Skin epidermis (tissue), 12 donors: ENCODE data around the gene CELF4.
A peak's percentile ranks its signal among the peaks of the same experiment; 100 is the strongest.

ENCODE experiments used
- H3K27ac ChIP-seq, 21 experiments: fragments of 200-600 bp; sonication (generic) in 11 of 21; one replicate each; pipeline ENCODE4 v1.5.0; 2020; ENCODE audit warnings: mild to moderate bottlenecking in 3 of 21, inconsistent platforms in 2 of 21, moderate library complexity in 2 of 21
- H3K4me3 ChIP-seq, 7 experiments: fragments of 200-600 bp; sonication (generic) in 2 of 7; one replicate each; pipeline ENCODE4 v1.5.0; 2020; ENCODE audit warnings: inconsistent platforms in 2 of 7, mild to moderate bottlenecking in 2 of 7, moderate library complexity in 1 of 7

The CELF4 gene

DNA sequence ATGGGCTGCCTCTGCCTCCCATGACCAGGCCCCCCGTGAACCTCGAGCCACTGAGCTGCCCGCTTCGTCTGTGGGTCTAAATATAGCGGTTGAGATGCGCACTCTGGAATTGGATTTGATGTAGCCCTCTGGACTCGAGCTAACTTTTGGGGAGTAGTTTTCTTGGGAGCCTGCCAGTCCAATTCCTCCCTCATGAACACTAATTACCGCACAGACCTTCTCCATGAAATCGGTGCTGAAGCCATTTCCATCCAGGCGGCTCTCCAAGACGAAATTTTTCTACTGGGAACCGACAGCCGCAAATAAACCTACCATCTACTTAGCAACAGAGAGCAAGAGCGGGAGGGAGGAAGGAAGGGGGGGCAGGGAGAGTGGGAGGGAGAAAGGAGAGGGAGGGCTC lies 63.6 kb downstream of the CELF4 start:
- H3K27ac ChIP-seq, result no peak overlapping the region
- H3K4me3 ChIP-seq, result no peak overlapping the region

DNA sequence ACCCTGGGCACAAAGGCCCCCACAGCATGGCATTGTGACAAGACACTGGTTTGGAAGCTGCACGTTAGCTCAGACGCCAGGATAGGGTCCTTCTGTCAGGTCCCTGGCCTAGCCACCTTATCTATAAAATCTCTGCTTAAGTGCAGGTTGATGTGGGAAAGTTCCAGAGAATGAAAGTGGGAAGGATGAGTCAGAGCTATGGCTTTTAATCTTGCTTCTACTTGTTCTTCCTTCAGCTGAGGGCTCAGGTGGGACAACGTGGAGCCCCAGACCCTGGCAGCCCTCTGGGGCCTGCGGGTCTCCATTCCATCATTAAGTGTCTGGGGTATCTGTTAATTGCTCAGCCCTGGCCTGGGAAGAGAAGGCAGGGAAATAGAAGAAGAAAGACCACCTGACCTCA lies 64.5 kb downstream of the CELF4 start:
- H3K4me3 ChIP-seq, result no peak overlapping the region
- no peak overlapping the region for H3K27ac ChIP-seq

DNA sequence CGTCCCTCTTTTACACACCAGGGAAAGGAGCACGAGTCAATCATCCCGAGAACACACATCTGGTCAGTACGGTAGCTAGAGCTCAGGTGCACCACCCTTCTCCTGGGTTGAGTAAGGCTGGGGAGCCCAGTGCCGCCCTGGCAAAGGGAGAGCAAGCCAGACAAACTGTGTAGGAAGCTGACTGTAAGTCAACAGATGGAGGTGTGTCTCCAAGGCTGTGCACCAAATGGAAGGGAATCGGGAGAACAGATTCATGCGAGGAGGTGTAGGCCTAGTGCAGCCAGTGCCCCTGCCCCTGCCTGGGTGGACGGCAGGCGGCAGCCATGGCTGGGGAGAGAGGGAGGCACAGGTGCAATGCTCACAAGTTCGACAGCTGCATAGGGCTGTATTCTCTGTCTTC lies 65.7 kb downstream of the CELF4 start:
- Histone ChIP-seq H3K4me3 (no peak overlapping the region), H3K27ac (no peak overlapping the region)

DNA sequence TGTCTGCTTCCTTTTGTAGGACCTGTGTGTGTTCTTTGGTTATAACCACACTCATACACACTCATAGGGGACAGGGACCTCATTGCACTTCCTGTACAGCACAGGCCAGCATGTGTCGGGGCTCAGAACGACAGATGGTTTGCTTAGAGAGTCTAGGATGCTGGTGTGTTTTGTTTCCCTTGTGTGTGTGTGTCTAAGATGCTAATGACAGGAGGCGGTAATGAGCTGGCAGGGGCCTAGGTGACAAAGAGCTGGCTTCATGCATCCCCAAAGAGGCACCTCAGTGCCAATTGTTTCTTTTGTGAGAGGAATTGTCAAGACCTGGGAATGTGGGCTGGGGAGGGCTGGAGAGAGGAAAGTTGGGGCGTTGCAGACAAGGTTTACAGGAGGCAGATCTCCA lies 66.6 kb downstream of the CELF4 start:
- H3K27ac ChIP-seq, result no peak overlapping the region
- H3K4me3 ChIP-seq, result no peak overlapping the region

DNA sequence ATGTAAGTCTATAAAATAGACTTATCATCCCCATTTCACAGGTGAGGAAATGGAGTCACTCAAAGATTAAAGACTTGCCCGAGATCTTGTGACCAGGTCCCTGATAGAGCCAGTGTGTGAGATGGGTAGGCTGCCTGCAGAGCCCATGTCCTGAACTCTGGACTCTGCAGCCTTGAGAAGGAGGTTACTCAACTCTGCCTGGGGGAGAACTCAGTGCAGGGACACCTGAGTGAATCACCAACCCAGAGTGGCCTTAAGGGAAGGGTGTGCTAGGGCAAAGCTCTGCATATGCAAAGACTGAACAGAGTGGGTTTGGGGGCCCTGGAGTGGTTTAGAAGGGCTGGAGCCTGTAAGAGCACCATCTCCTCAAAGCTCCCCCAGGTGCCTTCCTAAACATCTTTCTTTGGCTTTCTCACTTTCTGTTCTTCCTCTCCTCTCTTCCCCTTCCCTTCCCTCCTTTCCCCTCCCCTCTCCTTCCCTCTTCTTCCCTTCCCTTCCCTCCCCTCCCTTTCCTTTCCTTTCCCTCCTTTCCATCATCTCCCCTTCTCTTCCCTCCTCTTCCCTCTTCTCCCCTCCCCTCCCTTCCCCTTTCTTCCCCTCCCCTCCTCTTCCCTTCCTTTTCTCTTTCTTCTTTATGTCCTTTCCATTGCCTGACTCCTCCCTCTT lies 67.6 kb downstream of the CELF4 start:
- Histone ChIP-seq H3K27ac (no peak overlapping the region), H3K4me3 (no peak overlapping the region)

DNA sequence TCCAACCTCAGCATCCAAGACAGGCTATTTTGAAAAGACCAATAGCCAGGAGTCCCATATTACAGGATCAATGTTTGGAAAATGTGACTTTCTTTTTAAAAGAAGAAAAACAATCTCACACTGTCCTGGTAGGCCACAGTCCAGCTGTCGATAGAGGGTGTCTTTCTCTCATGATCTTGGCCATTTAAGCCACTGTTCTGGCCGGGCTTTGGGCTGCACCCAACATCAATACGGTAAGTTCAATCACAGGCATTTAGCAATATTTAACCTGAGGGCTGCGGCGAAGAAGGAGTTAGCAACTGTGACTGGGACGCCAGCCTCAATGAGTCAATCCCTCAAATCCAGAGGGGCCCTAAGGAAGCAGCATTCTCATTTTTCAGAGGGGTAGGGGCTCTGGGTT lies 69.0 kb downstream of the CELF4 start:
- Histone ChIP-seq H3K27ac (no peak overlapping the region), H3K4me3 (no peak overlapping the region)

DNA sequence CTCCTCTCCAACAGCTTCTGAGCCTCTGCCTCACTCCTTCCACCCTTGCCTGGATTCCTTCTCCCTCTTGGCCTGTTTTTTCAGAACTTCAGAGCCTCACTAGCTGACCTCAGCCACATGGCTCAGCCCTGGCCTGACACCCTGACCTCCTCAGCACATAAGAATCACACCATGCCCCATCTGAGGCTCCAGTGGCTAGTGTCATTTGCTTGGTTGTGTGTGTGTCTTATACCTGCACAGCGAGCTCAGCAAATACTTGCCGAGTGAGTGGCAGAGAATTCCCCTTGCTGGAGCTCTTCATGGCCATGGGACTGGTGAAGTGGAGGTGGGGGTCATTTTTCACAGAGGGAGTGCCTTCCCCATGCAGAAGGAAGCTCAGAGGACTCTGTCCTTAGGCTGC lies 70.2 kb downstream of the CELF4 start:
- H3K4me3 ChIP-seq, result no peak overlapping the region
- H3K27ac ChIP-seq, result no peak overlapping the region

DNA sequence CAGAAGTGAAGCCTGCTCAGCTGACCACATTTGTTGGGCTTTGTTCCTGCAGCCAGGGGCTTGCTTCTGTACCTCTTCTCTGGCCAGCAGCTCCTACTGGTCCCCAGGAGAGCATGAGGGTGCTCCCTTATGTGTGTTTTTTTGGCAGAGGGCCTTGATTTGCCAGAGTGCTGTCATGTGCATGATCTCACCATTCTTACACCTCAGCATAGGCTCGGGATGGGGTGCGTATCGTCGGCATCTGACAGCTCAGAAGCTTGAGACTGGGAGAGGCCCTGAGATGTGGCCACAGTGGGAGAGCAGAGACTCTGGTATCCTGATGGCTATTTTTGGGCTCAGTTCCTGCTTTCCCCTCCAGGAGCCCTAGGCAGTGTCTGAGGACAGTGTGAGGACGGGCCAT lies 71.2 kb downstream of the CELF4 start:
- H3K4me3 ChIP-seq, result no peak overlapping the region
- no peak overlapping the region for H3K27ac ChIP-seq

DNA sequence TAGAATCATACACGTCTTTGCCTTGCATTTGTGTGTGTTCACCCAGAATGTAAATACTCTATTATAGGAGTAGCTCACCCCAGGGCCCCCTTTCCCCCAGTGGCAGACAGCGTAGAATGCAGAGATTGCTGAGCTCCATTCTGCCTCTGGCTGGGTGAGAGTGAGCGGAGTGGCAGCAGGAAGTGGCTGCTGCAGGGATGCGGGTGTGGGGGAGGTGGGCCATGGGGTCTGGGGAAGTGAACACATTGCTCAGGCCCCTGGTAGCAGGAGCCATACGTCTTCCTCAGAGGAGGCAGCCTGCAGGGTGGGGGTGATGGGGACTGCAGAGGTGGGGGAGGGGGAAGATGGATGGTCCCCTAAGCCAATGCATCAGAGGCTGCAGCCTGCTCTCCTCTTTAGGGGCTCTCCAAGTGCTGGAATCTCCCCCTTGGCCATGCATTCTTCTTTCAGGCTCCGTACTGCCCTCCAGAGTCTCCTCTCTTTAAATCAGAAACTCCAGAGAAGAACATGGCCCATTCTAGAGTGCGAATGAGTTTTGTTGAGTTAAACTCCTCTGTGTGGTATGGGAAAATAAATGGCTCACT lies 72.2 kb downstream of the CELF4 start:
- Histone ChIP-seq H3K4me3 (no peak overlapping the region), H3K27ac (no peak overlapping the region)

DNA sequence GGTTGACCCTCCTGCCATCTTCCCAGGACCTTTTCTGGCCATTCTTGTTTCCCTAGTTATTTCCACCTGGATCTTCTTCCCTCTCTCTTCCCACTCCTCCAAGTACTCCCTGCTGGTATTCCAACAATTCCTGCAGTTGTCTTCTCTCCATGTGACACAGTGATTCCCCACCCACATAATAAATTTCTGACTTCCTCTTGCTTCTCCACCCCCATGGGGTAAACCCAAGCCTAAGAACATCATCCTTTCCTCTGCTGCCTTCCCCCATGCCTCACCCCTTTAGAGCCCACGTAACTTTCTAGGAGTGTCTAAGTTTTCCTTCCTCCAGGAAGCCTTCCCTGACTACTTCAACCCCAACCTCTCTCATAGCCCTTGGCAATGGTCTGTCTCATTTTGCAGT lies 72.6 kb downstream of the CELF4 start:
- Histone ChIP-seq H3K4me3 (no peak overlapping the region), H3K27ac (no peak overlapping the region)

DNA sequence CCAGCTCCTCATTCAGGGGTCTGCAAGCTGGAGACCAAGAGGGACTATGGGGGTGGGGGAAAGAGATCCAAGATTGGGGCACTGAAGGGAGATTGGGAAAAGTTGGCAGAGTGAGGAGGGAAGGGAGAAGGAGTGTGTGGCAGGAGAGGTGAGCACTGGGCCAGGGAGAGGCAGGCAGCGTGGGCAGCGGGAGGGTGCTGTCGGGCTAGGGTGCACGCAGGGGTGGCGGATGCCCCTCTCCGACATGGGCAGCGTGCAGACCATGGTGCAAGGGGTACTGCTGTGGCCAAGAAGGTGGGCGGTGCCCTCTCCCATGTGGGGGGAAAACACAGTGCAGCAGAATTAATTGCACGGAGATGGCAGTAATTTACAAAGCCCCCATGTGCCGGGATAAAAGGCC lies 74.1 kb downstream of the CELF4 start:
- Histone ChIP-seq H3K27ac (no peak overlapping the region), H3K4me3 (no peak overlapping the region)

DNA sequence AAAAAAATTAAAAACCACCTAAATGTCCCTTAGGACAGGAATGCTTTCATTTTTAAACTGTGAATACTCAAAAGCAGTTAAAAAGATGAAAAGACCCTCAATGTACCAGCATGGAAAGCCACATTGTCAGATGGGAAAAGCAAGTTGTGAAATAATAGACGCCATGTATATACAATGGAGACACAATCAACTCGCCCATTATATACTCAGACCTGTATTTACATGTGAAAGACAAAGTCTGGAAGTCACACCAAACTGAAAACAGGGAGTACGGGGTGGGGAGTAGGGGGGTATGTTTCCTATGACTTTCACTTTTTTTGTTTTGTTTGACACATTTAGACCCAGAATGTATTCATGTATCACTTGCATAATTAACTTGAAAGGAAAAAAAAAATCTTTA lies 75.6 kb downstream of the CELF4 start:
- H3K27ac ChIP-seq, result no peak overlapping the region
- no peak overlapping the region for H3K4me3 ChIP-seq

DNA sequence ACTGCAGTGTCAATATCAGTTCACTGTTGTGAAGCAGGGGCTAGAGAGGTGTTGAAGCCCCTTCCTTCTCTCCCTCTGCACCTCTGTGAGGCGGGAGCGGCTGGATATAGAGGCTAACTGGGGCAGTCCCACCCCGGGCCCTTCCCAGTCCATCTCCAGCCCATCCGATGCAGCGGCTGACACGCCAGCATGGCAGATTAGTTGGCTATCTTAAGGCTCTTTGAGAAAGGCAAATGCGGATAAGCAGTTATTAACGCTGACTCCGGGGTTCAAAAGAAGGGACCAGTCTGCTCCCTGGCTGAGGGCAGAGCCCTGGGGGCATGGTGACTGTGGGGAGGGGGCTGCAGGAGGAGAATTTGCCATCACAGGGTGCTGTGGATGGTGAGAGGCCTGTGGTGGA lies 76.6 kb downstream of the CELF4 start:
- H3K27ac ChIP-seq, result no peak overlapping the region

DNA sequence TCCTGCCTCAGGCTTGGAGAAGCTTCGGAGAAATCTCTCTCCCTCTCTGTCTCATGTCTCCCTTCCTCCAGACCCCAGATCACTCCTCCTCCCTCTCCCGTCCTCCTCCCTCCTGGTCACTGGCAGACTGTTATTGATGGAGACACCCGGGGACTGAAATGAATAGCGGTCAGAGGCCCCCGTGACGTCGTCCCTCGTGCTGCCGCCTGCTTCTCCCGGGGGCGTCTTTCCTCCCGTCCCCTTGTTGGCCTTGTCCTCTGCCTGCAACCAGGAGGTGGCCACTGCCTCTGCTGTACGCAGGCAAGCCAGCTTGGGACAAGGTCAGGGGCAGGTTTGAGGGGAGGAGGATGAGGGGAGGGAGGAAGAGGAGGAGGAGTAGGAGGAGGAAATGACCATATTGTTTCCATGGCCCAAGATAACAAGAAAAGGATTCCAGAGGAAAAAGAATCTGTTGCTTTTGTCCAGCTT lies 78.2 kb downstream of the CELF4 start:
- Histone ChIP-seq H3K27ac (no peak overlapping the region), H3K4me3 (no peak overlapping the region)

More for the DNA sequence above, 76.6 kb downstream of the CELF4 start:
- H3K4me3 ChIP-seq, result no peak overlapping the region

DNA sequence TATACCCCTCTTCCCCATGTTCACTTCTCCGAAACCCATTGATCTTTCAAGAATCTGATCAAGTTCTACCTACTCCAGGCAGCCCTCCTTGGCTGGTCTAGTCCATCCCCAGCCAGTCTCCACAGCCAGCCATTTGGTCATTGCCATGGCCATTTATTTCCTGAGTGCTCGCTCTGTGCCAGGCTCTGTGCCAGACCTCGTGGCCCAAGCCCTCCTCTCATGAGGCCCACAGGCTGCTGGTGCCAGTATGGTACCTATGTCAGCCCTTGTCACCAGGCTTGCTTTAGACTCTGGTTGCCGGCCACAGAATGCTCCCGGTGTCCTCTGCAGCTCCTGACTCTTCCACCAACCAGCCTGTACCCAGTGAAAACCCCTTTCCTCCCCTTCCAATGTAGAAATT lies 78.8 kb downstream of the CELF4 start:
- Histone ChIP-seq H3K4me3 (no peak overlapping the region), H3K27ac (no peak overlapping the region)

DNA sequence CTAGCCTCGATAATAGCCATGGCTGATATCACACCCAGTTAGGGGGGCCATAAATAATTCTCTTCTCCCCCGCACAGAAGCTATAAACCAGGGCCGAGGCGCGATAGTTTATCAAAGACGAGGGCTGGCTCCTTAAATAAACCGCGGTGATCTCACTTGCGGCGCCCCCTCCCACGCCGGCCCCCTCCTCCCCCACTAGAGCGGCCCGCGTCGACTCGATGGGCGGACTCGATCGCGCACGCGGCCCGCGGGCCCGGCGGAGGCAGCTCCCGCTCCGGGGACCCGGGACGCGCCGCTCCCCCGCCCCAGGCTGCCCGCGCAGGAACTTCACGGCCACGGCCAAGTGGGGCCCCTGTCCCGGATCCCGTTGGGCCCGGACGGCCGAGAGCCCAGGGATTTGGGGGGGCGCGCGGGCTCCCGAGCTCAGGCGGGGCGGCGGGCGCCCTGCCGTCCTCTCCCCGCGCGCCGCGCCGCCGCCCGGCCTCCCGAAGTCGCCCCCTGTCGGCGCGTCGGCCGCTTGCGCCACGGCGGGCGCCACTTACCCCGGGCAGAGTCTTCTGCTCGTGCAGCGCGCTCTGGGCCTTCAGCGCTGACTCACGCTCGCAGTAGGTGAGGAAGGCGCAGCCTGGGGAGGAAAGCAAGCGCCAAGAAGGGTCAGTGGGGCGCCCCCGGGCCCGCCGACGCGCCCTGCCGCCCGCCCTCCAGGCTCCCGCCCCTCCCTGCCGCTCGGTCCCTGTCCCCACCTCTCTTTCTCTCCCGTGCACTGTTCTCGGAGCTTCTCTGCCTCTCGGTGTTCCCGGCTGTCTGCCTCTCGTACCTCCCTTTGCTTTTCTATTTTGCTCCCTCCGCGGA lies 80.4 kb downstream of the CELF4 start:
- H3K4me3 ChIP-seq, result peak overlapping the region in 1 of 7 experiments; percentile 9
- H3K27ac ChIP-seq, result no peak overlapping the region

DNA sequence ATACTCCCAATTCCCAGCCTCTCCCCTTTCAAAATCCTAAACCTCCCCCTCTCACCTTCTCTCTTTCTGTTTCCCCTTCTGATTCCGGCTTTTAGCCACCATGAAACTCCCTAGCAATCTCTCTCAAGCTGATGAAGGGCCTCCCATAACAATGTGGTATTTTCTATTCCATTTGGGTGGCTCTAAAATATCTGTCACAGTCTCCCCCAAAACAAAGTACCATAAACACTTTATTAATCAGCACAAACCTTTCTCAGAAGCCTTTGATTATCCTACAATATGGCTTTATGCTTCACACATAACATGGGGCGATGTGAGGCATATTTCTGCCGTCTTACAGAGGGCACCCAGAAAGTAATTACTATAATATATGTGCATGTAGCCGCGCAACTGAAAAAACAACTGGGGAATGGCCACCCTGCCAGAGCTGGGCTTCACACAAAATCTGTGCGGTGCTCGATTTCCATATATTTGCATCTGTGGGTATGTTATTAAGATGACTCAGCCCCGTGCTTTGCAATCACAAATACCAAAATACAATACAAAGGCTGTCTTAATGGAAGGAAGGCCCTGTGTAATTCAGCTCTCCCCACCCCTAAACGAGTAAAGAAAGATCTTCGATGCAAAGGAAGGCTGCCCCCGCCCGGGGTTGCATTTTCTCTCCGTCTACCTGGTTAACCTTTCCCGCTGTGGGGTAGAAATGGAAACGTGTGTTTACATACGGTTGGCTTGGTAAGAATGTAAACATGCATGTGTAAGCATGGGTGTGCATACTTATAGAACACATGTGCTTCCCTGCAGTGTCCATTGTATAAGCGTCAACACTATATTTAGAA lies 81.4 kb downstream of the CELF4 start:
- no peak overlapping the region for H3K27ac ChIP-seq

DNA sequence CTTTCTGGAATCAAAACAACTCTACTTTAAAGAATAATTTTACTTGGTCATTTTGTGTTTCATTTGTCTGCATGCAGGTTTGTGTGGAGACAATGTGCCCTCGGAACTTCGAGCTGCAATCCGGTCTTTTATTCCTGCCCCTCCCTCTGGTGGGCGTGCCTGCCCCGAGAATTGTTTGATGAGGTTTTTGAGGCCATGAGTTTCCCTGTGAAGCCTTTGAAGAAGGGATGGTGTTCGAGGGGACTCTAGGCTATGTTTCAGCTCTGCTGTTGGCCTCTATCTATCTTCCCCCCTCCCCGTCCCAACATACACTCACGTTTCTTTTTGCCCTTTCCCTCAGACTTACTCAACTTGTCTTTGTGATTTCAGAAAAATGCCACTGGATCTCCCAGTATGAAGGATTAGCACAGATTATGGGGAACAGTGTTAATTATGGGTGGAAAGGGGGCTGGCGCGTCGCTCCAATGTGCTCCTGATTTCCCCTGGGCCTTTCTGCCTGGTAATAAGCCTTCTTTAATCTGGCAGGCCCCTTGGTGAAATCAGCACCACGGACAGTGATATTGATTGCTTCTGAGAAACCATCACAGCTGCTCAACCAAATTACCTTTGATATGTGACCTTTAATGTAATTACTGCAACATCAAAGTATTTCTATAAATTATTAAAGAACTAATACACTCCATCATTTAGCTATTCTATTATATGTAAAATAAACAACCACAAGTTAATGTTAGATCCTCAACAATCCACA lies 82.2 kb downstream of the CELF4 start:
- no peak overlapping the region for H3K27ac ChIP-seq

More for the DNA sequence above, 81.4 kb downstream of the CELF4 start:
- no peak overlapping the region for H3K4me3 ChIP-seq

DNA sequence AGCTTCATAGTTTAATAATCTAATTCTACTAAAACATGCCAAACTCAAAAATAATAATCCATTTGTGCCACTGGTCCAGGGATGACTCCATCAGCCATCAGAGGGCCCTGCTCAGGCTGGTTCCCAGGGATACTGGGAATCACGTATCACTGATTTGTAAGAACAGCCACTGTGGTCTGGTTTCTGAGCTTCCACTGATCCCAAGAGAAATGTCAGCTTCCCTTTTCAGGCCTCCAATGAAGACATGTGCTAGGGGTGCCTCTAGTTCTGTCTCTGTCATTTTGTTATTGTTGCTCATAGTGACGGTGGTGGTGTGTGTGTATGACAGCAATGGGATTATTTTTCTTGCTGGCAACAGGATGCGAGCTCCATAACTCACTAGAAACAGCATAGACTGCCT lies 83.2 kb downstream of the CELF4 start:
- Histone ChIP-seq H3K27ac (no peak overlapping the region), H3K4me3 (no peak overlapping the region)

More for the DNA sequence above, 82.2 kb downstream of the CELF4 start:
- no peak overlapping the region for H3K4me3 ChIP-seq
